CD8-positive, alpha-beta memory T cell (primary cell): ENCODE results near the gene ZNF592. TPM values are rescaled to one million over a fixed set of nuclear protein-coding genes. Genes with fewer than 3 reads are reported as not detected.

ENCODE experiments used
- CTCF ChIA-PET: fragments of 350-600 bp; sonication (Branson Sonifier 250); formaldehyde crosslinking; loops from one replicate; lab custom pipeline; 2021; ENCODE audit warnings: antibody characterized with exemption; lab: Charles Lee
- POLR2A ChIA-PET: fragments of 350-600 bp; sonication (Branson Sonifier 250); formaldehyde crosslinking; loops from one replicate; lab custom pipeline; 2021; ENCODE audit warnings: antibody characterized with exemption; lab: Charles Lee
- DNase-seq, 5 donors: peaks; one replicate each; pipeline versions ENCODE4 v3.0.0 to v3.0.0-alpha.2; 2020 to 2022; ENCODE audit warnings: mixed read lengths in 1 of 5
- H3K27ac ChIP-seq: one replicate; pipeline ENCODE4 v1.7.0; 2013; ENCODE audit warnings: low read depth, mild to moderate bottlenecking, low read length, moderate library complexity
- H3K27me3 ChIP-seq: 2 replicates; pipeline ENCODE4 v1.7.0; 2013; ENCODE audit warnings: low read length, mild to moderate bottlenecking; ENCODE audit not compliant: insufficient read depth, poor library complexity, severe bottlenecking
- H3K36me3 ChIP-seq: 2 replicates; pipeline ENCODE4 v1.7.0; 2013; ENCODE audit warnings: mild to moderate bottlenecking, low read length, moderate library complexity; ENCODE audit not compliant: insufficient read depth
- H3K4me1 ChIP-seq: 2 replicates; pipeline ENCODE4 v1.7.0; 2013; ENCODE audit warnings: mild to moderate bottlenecking, low read length, moderate library complexity; ENCODE audit not compliant: insufficient read depth
- H3K4me3 ChIP-seq: 2 replicates; pipeline ENCODE4 v1.7.0; 2013; ENCODE audit warnings: mild to moderate bottlenecking, low read length
- H3K9me3 ChIP-seq: 2 replicates; pipeline ENCODE4 v1.7.0; 2013; ENCODE audit warnings: mild to moderate bottlenecking, low read length
- H3K27ac Mint-ChIP-seq, 8 donors: one replicate each; pipeline ENCODE4 v1.8.0; 2020 to 2021; ENCODE audit warnings: mixed read lengths in 8 of 8, mild to moderate bottlenecking in 6 of 8, inconsistent platforms in 3 of 8, moderate library complexity in 3 of 8
- H3K27me3 Mint-ChIP-seq, 2 donors: one replicate each; pipeline ENCODE4 v1.8.0; 2020 to 2021; ENCODE audit warnings: mixed read lengths in 2 of 2, mild to moderate bottlenecking in 1 of 2, moderate library complexity in 1 of 2
- H3K36me3 Mint-ChIP-seq, 3 donors: one replicate each; pipeline ENCODE4 v1.8.0; 2020 to 2021; ENCODE audit warnings: mixed read lengths in 3 of 3, inconsistent platforms in 1 of 3, mild to moderate bottlenecking in 1 of 3
- H3K4me1 Mint-ChIP-seq, 3 donors: one replicate each; pipeline ENCODE4 v1.8.0; 2020 to 2021; ENCODE audit warnings: mixed read lengths in 3 of 3, inconsistent platforms in 1 of 3, mild to moderate bottlenecking in 1 of 3
- H3K4me3 Mint-ChIP-seq, 7 donors: one replicate each; pipeline ENCODE4 v1.8.0; 2020 to 2021; ENCODE audit warnings: mixed read lengths in 7 of 7, mild to moderate bottlenecking in 6 of 7, moderate library complexity in 4 of 7, inconsistent platforms in 2 of 7
- H3K9me3 Mint-ChIP-seq, 5 donors: one replicate each; pipeline ENCODE4 v1.8.0; 2020 to 2022; ENCODE audit warnings: mixed read lengths in 5 of 5, mild to moderate bottlenecking in 3 of 5, moderate library complexity in 2 of 5, inconsistent platforms in 1 of 5
- polyA plus RNA-seq: library from polyadenylated mRNA; unstranded; fragments of 300-500 nt; fragmentation: Illumina TruSeq; gene quantifications from one replicate; pipeline ENCODE4 v1.2.3, GENCODE V29; 2021
- total RNA-seq, 2 experiments: library from RNA; stranded (reverse); gene quantifications; one replicate each; pipeline ENCODE4 v1.2.3, GENCODE V29; 2021

ZNF592 gene
- total and polyA plus RNA-seq, 3 experiments from 2014 or later: 10.4 to 33.1 (median 31.2) TPM

GRCh38 chr15:84828086-84828908, 79.9 kb downstream of the ZNF592 start:
- no peaks in the 10 kb centered on the region for H3K9me3 Mint-ChIP-seq
- H3K4me3 Mint-ChIP-seq: no peak overlapping the region
- H3K4me3 ChIP-seq: no peak overlapping the region

GRCh38 chr15:84829428-84829827, 81.0 kb downstream of the ZNF592 start:
- ChIA-PET CTCF (no interaction called here), POLR2A (no interaction called here)
- no peaks in the 10 kb centered on the region for H3K4me1 ChIP-seq
- Mint-ChIP-seq H3K4me1 (no peaks in the 10 kb centered on the region), H3K27ac (no peak overlapping the region), H3K36me3 (no peaks in the 10 kb centered on the region), H3K4me3 (no peak overlapping the region), H3K27me3 (peaks cover 1 to 4% of the 10 kb centered on the region in 2 donors), H3K9me3 (no peaks in the 10 kb centered on the region)
- no peaks in the 10 kb centered on the region for H3K36me3 ChIP-seq
- H3K4me3 ChIP-seq: no peak overlapping the region
- H3K27me3 ChIP-seq: no peaks in the 10 kb centered on the region
- H3K9me3 ChIP-seq: no peaks in the 10 kb centered on the region
- H3K27ac ChIP-seq: no peak overlapping the region
- DNase-seq: no peak

More at GRCh38 chr15:84828086-84828908, 79.9 kb downstream of the ZNF592 start:
- POLR2A ChIA-PET: no interaction called here
- Histone ChIP-seq H3K27me3 (no peaks in the 10 kb centered on the region), H3K9me3 (no peaks in the 10 kb centered on the region), H3K27ac (no peak overlapping the region), H3K36me3 (no peaks in the 10 kb centered on the region), H3K4me1 (no peaks in the 10 kb centered on the region)
- H3K36me3 Mint-ChIP-seq: no peaks in the 10 kb centered on the region
- no peak for DNase-seq
- CTCF ChIA-PET: no interaction called here
- peaks cover 1 to 4% of the 10 kb centered on the region in 2 donors for H3K27me3 Mint-ChIP-seq
- no peaks in the 10 kb centered on the region for H3K4me1 Mint-ChIP-seq
- no peak overlapping the region for H3K27ac Mint-ChIP-seq

GRCh38 chr15:84830036-84830435, 81.6 kb downstream of the ZNF592 start:
- Histone ChIP-seq H3K36me3 (no peaks in the 10 kb centered on the region), H3K27me3 (no peaks in the 10 kb centered on the region), H3K9me3 (no peaks in the 10 kb centered on the region), H3K27ac (no peak overlapping the region), H3K4me3 (no peak overlapping the region), H3K4me1 (no peaks in the 10 kb centered on the region)
- DNase-seq: no peak
- H3K4me1 Mint-ChIP-seq: no peaks in the 10 kb centered on the region
- no peak overlapping the region for H3K27ac Mint-ChIP-seq
- H3K4me3 Mint-ChIP-seq: no peak overlapping the region
- no peaks in the 10 kb centered on the region for H3K9me3 Mint-ChIP-seq
- ChIA-PET CTCF (interaction anchor here (1.6 kb wide), 1 partner anchor 16 kb away, joined by 4 read pairs; no protein-coding TSS in a partner anchor), POLR2A (no interaction called here)
- H3K27me3 Mint-ChIP-seq: peaks cover 1 to 4% of the 10 kb centered on the region in 2 donors
- H3K36me3 Mint-ChIP-seq: no peaks in the 10 kb centered on the region

- Histone ChIP-seq H3K27ac (no peak overlapping the region), H3K4me3 (no peak overlapping the region), H3K27me3 (no peaks in the 10 kb centered on the region), H3K9me3 (no peaks in the 10 kb centered on the region), H3K36me3 (no peaks in the 10 kb centered on the region), H3K4me1 (no peaks in the 10 kb centered on the region)
- ChIA-PET CTCF (interaction anchor here (1.0 to 1.6 kb wide), 2 partner anchors 10 to 15 kb away, joined by 3 to 4 read pairs; no protein-coding TSS in a partner anchor), POLR2A (no interaction called here)
- peaks cover 4 to 6% of the 10 kb centered on the region in 2 donors for H3K27me3 Mint-ChIP-seq
- no peaks in the 10 kb centered on the region for H3K9me3 Mint-ChIP-seq
- H3K36me3 Mint-ChIP-seq: no peaks in the 10 kb centered on the region
- peak overlapping the region in 1 of 8 donors; percentile 69 for H3K27ac Mint-ChIP-seq
- no peak overlapping the region for H3K4me3 Mint-ChIP-seq
- no peaks in the 10 kb centered on the region for H3K4me1 Mint-ChIP-seq
- DNase-seq: no peak
Measured at GRCh38 chr15:84831028-84831427, 82.6 kb downstream of the ZNF592 start.

- H3K4me3 Mint-ChIP-seq: no peak overlapping the region
- peak overlapping the region in 1 of 8 donors; percentile 69 for H3K27ac Mint-ChIP-seq
- CTCF ChIA-PET: interaction anchor here (1.0 to 1.8 kb wide), 2 partner anchors 10 to 14 kb away, joined by 3 to 6 read pairs; no protein-coding TSS in a partner anchor
- no peaks in the 10 kb centered on the region for H3K9me3 Mint-ChIP-seq
- H3K36me3 Mint-ChIP-seq: no peaks in the 10 kb centered on the region
- no peaks in the 10 kb centered on the region for H3K9me3 ChIP-seq
- H3K27me3 ChIP-seq: peaks cover 4% of the 10 kb centered on the region
- no peaks in the 10 kb centered on the region for H3K36me3 ChIP-seq
- DNase-seq: no peak
- H3K27ac ChIP-seq: no peak overlapping the region
- H3K4me1 ChIP-seq: no peaks in the 10 kb centered on the region
- no peaks in the 10 kb centered on the region for H3K4me1 Mint-ChIP-seq
- no peak overlapping the region for H3K4me3 ChIP-seq
- POLR2A ChIA-PET: no interaction called here
- H3K27me3 Mint-ChIP-seq: peaks cover 7 to 9% of the 10 kb centered on the region in 2 donors
Measured at GRCh38 chr15:84831613-84832012, 83.2 kb downstream of the ZNF592 start.

GRCh38 chr15:84832448-84833040, 84.2 kb downstream of the ZNF592 start:
- DNase-seq: no peak

GRCh38 chr15:84833447-84834228, 85.2 kb downstream of the ZNF592 start:
- Histone ChIP-seq H3K4me1 (no peaks in the 10 kb centered on the region), H3K9me3 (no peaks in the 10 kb centered on the region), H3K36me3 (no peaks in the 10 kb centered on the region), H3K27me3 (peaks cover 4% of the 10 kb centered on the region), H3K4me3 (no peak overlapping the region), H3K27ac (no peak overlapping the region)
- Mint-ChIP-seq H3K27me3 (peaks cover 9 to 11% of the 10 kb centered on the region in 2 donors), H3K9me3 (no peaks in the 10 kb centered on the region), H3K36me3 (no peaks in the 10 kb centered on the region), H3K4me1 (no peaks in the 10 kb centered on the region), H3K27ac (peak overlapping the region in 1 of 8 donors; percentile 80), H3K4me3 (no peak overlapping the region)
- ChIA-PET CTCF (interaction anchor here (1.0 kb wide), 1 partner anchor 10 kb away, joined by 3 read pairs; no protein-coding TSS in a partner anchor), POLR2A (no interaction called here)
- DNase-seq: no peak

More at GRCh38 chr15:84832448-84833040, 84.2 kb downstream of the ZNF592 start:
- H3K27me3 ChIP-seq: peaks cover 4% of the 10 kb centered on the region
- Mint-ChIP-seq H3K27me3 (peaks cover 9 to 11% of the 10 kb centered on the region in 2 donors), H3K4me3 (no peak overlapping the region), H3K9me3 (no peaks in the 10 kb centered on the region), H3K36me3 (no peaks in the 10 kb centered on the region), H3K4me1 (no peaks in the 10 kb centered on the region), H3K27ac (peak overlapping the region in 1 of 8 donors; percentile 10)
- ChIA-PET CTCF (interaction anchor here (1.8 kb wide), 1 partner anchor 13 kb away, joined by 6 read pairs; no protein-coding TSS in a partner anchor), POLR2A (no interaction called here)
- H3K4me1 ChIP-seq: no peaks in the 10 kb centered on the region
- H3K36me3 ChIP-seq: no peaks in the 10 kb centered on the region
- H3K9me3 ChIP-seq: no peaks in the 10 kb centered on the region
- no peak overlapping the region for H3K4me3 ChIP-seq
- H3K27ac ChIP-seq: no peak overlapping the region
